Sigmoid colon (tissue), 7 donors: ENCODE results near the gene TAOK2. TPM values are rescaled to one million over a fixed set of nuclear protein-coding genes. Genes with fewer than 3 reads are reported as not detected.

Source experiments
- DNase-seq: peaks from one replicate; pipeline ENCODE4 v3.0.0-alpha.2; 2019
- H3K27ac ChIP-seq, 4 donors: fragments of 200-600 bp; sonication (generic); one replicate each; pipeline ENCODE4 v1.5.1; 2016 to 2019; ENCODE audit warnings: mild to moderate bottlenecking in 1 of 4
- H3K27me3 ChIP-seq, 3 donors: fragments of 200-600 bp; sonication (generic); one replicate each; pipeline ENCODE4 v1.5.1; 2019; ENCODE audit warnings: mild to moderate bottlenecking in 1 of 3
- H3K36me3 ChIP-seq, 4 donors: fragments of 200-600 bp; sonication (generic); one replicate each; pipeline ENCODE4 v1.5.1; 2016 to 2019
- H3K4me1 ChIP-seq, 4 donors: fragments of 200-600 bp; sonication (generic); one replicate each; pipeline ENCODE4 v1.5.1; 2017 to 2019
- H3K4me3 ChIP-seq, 4 donors: fragments of 200-600 bp; sonication (generic); one replicate each; pipeline ENCODE4 v1.5.1; 2017 to 2019; ENCODE audit warnings: mild to moderate bottlenecking in 2 of 4, moderate library complexity in 1 of 4
- H3K9me3 ChIP-seq, 4 donors: fragments of 200-600 bp in 3 of 4; sonication (generic) in 3 of 4; one replicate each; pipeline versions ENCODE4 v1.5.1 to v1.6.1; 2013 to 2019
- EP300 ChIP-seq, 4 donors: sonication (generic); formaldehyde crosslinking; IDR thresholded peaks; one replicate each; pipeline ENCODE4 v1.6.1; 2017; ENCODE audit warnings: antibody characterized with exemption in 4 of 4
- POLR2A ChIP-seq, 2 donors: fragments of 450-650 bp; IDR thresholded peaks; one replicate each; pipeline ENCODE4 v1.6.1; 2016; ENCODE audit warnings: antibody characterized with exemption in 2 of 2, mild to moderate bottlenecking in 2 of 2, moderate library complexity in 2 of 2
- POLR2AphosphoS5 ChIP-seq, 4 donors: sonication (generic); formaldehyde crosslinking; IDR thresholded peaks; one replicate each; pipeline ENCODE4 v1.6.1; 2017; ENCODE audit warnings: antibody characterized with exemption in 4 of 4
- WGBS, 2 donors: extraction: QIAGEN DNeasy Blood & Tissue Kit; methylation state at CpG; one replicate each; pipeline ENCODE4 v1.1.7; 2013; 5-methylcytosine and 5-hydroxymethylcytosine counted together
- intact Hi-C: fragments of 100-400 bp; cut with DNase I; formaldehyde crosslinking; loops from one replicate; pipeline ENCODE4 v1.15.1; 2023
- polyA plus RNA-seq, 3 donors: library from polyadenylated mRNA; stranded (reverse); fragments of 200-250 nt; gene quantifications; one replicate each; pipeline ENCODE4 v1.2.3, GENCODE V29; 2013
- total RNA-seq, 4 donors: library from RNA; depleted of rRNA; stranded (reverse); fragments of >200 nt; gene quantifications; one replicate each; pipeline ENCODE4 v1.1.0, GENCODE V29; 2016
- TF ChIP-seq, protein P1 (sequence below), 4 experiments: fragments of 450-650 bp in 3 of 4; fragments of 200-600 bp in 1 of 4; IDR thresholded peaks; one replicate each; pipeline ENCODE4 v1.5.1; 2016 to 2019; ENCODE audit warnings: antibody characterized with exemption in 4 of 4, mild to moderate bottlenecking in 3 of 4, moderate library complexity in 2 of 4
- donor health status: healthy with polysubstance abuse.
- donor health status: Bipolar disorder and iron deficiency.
- donor health status: healthy.

Gene TAOK2
- total and polyA plus RNA-seq, 7 donors, result 9.0 to 42.2 (median 28.2) TPM

DNA sequence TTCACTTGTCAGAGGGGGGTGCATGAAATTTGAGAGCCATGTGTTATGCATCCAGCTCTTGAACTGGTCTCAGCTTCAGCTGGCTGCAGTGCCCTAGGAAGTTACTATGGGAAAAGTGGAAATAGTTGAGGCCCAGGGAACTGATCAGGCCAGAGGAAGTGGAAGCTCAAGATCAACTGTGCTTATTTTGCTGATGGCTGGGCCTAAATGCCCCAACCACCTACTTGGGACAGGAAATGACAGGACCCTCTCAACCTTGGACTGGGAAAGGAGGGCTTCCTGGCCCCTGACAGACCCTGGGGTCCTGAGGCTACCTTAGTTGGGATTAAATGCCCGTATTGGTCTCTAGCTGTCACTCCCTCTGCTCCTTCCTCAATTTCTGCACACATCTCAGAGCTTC lies 1.2 kb upstream of the TAOK2 start:
- 91 to 93% methylated on average over 1 of the region's 1 CpG for WGBS, 2 donors
- H3K4me1 ChIP-seq, result peaks cover 0 to 34% (median 31%) of the 10 kb centered on the region in 4 donors
- DNase-seq, result no peak

DNA sequence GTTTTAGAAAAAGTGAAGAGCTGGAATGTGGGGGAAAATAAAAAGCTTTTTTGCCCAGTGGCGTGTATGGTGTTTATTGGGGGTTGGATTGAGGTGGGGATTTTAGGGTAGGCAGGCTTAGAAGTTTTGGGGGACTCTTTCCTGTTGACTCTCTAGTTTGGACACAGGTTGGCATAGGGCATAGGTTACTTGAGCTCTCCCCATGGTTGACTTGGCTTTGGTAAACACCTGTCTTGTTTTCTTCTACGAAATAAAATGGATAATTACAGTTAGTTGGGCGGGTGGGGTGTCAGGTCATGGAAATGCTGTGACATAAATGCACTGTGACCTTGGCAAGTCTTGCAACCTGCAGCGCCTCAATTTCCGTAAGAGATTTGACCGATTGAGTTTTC lies 680 bp upstream of the TAOK2 start:
- DNase-seq, result no peak
- WGBS, 2 donors, result 72 to 75% methylated on average over 6 of the region's 6 CpGs
- Histone ChIP-seq H3K27ac (peak overlapping the region; percentile 91 to 93 (median 92)), H3K4me1 (peaks cover 0 to 34% (median 31%) of the 10 kb centered on the region in 4 donors), H3K36me3 (peaks cover 10 to 41% (median 13%) of the 10 kb centered on the region in 4 donors), H3K4me3 (peak overlapping the region in 2 of 4 donors; percentile 82 to 86), H3K9me3 (no peaks in the 10 kb centered on the region), H3K27me3 (no peaks in the 10 kb centered on the region)
- TF ChIP-seq, protein P1, sequence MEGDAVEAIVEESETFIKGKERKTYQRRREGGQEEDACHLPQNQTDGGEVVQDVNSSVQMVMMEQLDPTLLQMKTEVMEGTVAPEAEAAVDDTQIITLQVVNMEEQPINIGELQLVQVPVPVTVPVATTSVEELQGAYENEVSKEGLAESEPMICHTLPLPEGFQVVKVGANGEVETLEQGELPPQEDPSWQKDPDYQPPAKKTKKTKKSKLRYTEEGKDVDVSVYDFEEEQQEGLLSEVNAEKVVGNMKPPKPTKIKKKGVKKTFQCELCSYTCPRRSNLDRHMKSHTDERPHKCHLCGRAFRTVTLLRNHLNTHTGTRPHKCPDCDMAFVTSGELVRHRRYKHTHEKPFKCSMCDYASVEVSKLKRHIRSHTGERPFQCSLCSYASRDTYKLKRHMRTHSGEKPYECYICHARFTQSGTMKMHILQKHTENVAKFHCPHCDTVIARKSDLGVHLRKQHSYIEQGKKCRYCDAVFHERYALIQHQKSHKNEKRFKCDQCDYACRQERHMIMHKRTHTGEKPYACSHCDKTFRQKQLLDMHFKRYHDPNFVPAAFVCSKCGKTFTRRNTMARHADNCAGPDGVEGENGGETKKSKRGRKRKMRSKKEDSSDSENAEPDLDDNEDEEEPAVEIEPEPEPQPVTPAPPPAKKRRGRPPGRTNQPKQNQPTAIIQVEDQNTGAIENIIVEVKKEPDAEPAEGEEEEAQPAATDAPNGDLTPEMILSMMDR (IDR thresholded peaks at IDR 0.05), result no peak
- no peak for TF ChIP-seq POLR2AphosphoS5 (IDR thresholded peaks at IDR 0.05)
- no peak for TF ChIP-seq POLR2A (IDR thresholded peaks at IDR 0.05)
- no peak for TF ChIP-seq EP300 (IDR thresholded peaks at IDR 0.05)
- intact Hi-C loops, result loop anchor here (1.0 to 5.0 kb wide), 2 partner anchors 22 to 156 kb away; partner anchors contain the start of genes HIRIP3 and PAGR1

More for the DNA sequence above, 1.2 kb upstream of the TAOK2 start:
- intact Hi-C loops, result loop anchor here (5.0 kb wide), 1 partner anchor 155 kb away; the partner anchor contains the start of gene PAGR1
- no peaks in the 10 kb centered on the region for H3K9me3 ChIP-seq
- no peaks in the 10 kb centered on the region for H3K27me3 ChIP-seq
- H3K27ac ChIP-seq, result peak overlapping the region in 1 of 4 donors; percentile 91
- TF ChIP-seq POLR2AphosphoS5 (IDR thresholded peaks at IDR 0.05), result no peak
- TF ChIP-seq EP300 (IDR thresholded peaks at IDR 0.05), result no peak
- no peak overlapping the region for H3K4me3 ChIP-seq
- H3K36me3 ChIP-seq, result peaks cover 10 to 40% (median 12%) of the 10 kb centered on the region in 4 donors

DNA sequence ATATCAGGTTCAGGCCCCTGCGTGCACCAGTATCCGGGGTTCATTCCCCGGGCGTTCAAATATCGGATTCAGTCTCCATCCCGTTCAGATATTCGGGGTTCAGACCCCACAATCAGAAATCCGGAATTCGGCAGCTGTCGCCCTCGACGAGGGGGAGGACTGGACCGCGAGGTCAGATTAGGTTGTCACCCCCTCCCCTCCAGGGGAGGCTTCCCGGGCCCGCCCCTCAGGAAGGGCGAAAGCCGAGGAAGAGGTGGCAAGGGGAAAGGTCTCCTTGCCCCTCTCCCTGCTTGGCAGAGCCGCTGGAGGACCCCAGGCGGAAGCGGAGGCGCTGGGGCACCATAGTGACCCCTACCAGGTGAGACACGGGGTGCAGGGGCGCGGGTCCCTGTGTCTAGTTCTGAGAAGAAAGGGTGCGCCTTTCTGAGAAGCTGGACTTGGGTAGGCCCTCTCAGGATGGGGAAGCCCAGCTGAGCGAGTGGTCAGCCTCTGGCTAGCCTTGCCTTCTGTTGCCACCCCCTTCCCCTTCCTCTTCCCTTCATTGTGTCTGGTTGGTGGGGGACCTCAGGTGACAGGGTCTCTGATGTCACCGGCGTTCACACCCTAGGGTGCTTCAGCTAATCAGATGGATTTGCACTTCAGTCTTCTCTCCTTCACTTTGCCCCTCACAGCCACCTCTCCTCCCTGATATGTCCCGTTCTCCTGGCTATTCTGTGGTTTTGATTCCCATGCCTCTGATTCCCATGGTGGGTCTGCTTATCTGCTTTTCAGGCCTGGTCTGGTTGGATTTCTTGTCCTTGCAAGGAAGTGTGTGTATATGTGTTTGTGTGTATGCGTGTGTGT lies 844 bp downstream of the TAOK2 start:
- H3K36me3 ChIP-seq, result peaks cover 16 to 41% (median 20%) of the 10 kb centered on the region in 4 donors
- WGBS, 2 donors, result 2 to 3% methylated on average over 31 of the region's 31 CpGs
- peak; percentile 13 to 50 (median 31) for TF ChIP-seq POLR2AphosphoS5 (IDR thresholded peaks at IDR 0.05)
- TF ChIP-seq EP300 (IDR thresholded peaks at IDR 0.05), result no peak
- peaks cover 0 to 34% (median 31%) of the 10 kb centered on the region in 4 donors for H3K4me1 ChIP-seq
- no peak for DNase-seq
- H3K27ac ChIP-seq, result peak overlapping the region; percentile 91 to 93 (median 92)
- no peaks in the 10 kb centered on the region for H3K9me3 ChIP-seq
- H3K4me3 ChIP-seq, result peak overlapping the region; percentile 81 to 86 (median 84)
- H3K27me3 ChIP-seq, result no peaks in the 10 kb centered on the region
- intact Hi-C loops, result loop anchor here (5.0 kb wide), 1 partner anchor 157 kb away; the partner anchor contains the start of gene PAGR1

DNA sequence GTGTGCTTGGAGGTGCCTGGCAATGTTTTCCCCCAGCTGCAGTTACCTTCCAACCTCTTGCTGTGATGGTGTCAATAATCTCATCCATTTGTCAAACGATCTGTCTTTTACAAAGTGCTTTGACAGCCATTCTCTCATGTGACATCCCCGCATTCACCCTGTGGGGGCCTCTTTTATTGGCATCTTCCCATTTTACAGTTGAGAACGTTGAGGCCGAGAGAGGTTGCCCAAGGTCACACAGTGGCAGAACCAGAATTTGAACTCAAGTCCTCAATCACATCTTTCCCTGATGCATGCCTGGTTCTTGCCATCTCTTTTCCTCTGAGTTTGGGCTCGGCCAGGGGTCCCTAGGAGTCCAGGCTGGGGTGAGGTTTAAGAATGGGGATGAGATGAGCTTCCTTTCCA lies 1.5 kb downstream of the TAOK2 start:
- Histone ChIP-seq H3K9me3 (no peaks in the 10 kb centered on the region), H3K27ac (peak overlapping the region; percentile 21 to 93 (median 92)), H3K36me3 (peaks cover 18 to 41% (median 26%) of the 10 kb centered on the region in 4 donors), H3K4me3 (peak overlapping the region; percentile 81 to 86 (median 84)), H3K4me1 (peaks cover 0 to 35% (median 32%) of the 10 kb centered on the region in 4 donors), H3K27me3 (no peaks in the 10 kb centered on the region)
- no peak for TF ChIP-seq EP300 (IDR thresholded peaks at IDR 0.05)
- no peak for TF ChIP-seq POLR2AphosphoS5 (IDR thresholded peaks at IDR 0.05)
- no peak for TF ChIP-seq POLR2A (IDR thresholded peaks at IDR 0.05)
- TF ChIP-seq, protein P1 (IDR thresholded peaks at IDR 0.05), result no peak
- DNase-seq, result no peak
- intact Hi-C loops, result no loop called here
- 67% methylated on average over 5 of the region's 5 CpGs for WGBS, 2 donors

DNA sequence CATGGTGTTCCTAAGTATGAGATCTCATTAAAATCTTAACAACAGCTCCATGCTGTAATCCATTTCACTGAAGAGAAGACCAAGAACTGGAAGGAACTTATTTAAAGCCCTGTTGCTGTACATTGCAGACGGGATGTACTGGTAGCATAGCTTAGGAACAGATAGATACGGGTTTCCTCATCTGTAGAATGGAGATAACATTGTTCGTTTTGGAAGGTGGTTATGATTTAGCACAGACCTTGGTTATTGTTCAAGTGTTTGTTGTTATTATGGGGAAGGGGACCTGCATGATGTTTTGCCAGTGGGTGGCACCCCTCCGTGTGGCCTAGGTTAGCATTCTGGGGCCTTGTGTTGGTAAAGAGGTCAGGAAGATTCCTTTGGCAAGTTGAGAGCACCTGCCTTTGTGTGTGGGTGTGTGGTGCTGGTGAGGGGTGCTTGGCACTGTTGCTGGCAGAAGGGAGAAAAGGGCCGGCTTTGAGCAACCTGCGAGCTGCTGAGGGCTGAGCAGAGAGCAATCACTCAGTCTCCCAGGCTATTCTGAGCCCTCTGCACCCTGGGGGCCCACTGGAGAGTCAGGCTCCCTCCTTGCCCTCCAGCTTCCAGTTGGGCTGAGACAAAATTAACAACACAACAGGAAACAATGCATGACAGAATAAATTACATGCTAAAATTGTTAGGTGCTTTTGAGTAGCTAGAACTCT lies 2.3 kb downstream of the TAOK2 start:
- intact Hi-C loops, result no loop called here
- TF ChIP-seq, protein P1 (IDR thresholded peaks at IDR 0.05), result no peak
- no peak for TF ChIP-seq POLR2A (IDR thresholded peaks at IDR 0.05)
- no peak for TF ChIP-seq POLR2AphosphoS5 (IDR thresholded peaks at IDR 0.05)
- TF ChIP-seq EP300 (IDR thresholded peaks at IDR 0.05), result no peak
- Histone ChIP-seq H3K4me1 (peaks cover 0 to 35% (median 32%) of the 10 kb centered on the region in 4 donors), H3K36me3 (peaks cover 18 to 44% (median 34%) of the 10 kb centered on the region in 4 donors), H3K4me3 (peak overlapping the region in 2 of 4 donors; percentile 82 to 86), H3K27me3 (no peaks in the 10 kb centered on the region), H3K27ac (peak overlapping the region; percentile 1 to 93 (median 56)), H3K9me3 (no peaks in the 10 kb centered on the region)
- 26 to 30% methylated on average over 6 of the region's 6 CpGs for WGBS, 2 donors
- DNase-seq, result no peak
